DND-41 (cell line): Measurements from ENCODE around the gene ZNF213.

Source experiments
- ATAC-seq: fragments of 200-7000 bp; cut with Tn5 transposase; 3 replicates; pipeline ENCODE4 v1.9.1; 2021; ENCODE audit warnings: low read depth; ENCODE audit not compliant: insufficient read depth
- DNase-seq: peaks from one replicate; pipeline ENCODE4 v3.0.0-alpha.2; 2020
- H2AFZ ChIP-seq: 2 replicates; pipeline ENCODE4 v1.6.0; 2012; ENCODE audit warnings: low read depth, low read length
- H3K27ac ChIP-seq: 2 replicates; pipeline ENCODE4 v1.5.1; 2012; ENCODE audit warnings: low read length, inconsistent platforms
- H3K27me3 ChIP-seq: fragments of 200-600 bp; sonication (generic); 2 replicates; pipeline ENCODE4 v1.6.0; 2012; ENCODE audit warnings: low read length, mild to moderate bottlenecking, inconsistent platforms; ENCODE audit not compliant: insufficient read depth, poor library complexity
- H3K36me3 ChIP-seq: 2 replicates; pipeline ENCODE4 v1.5.1; 2012; ENCODE audit warnings: low read length, inconsistent platforms; ENCODE audit not compliant: insufficient read depth
- H3K4me1 ChIP-seq: 2 replicates; pipeline ENCODE4 v1.5.1; 2012; ENCODE audit warnings: mild to moderate bottlenecking, low read length; ENCODE audit not compliant: insufficient read depth
- H3K4me2 ChIP-seq: 2 replicates; pipeline ENCODE4 v1.6.0; 2012; ENCODE audit warnings: mild to moderate bottlenecking, moderate library complexity, low read length, inconsistent platforms; ENCODE audit not compliant: insufficient read depth
- H3K4me3 ChIP-seq, 2 experiments: fragments of 200-600 bp in 1 of 2; shearing (Covaris generic) in 1 of 2; 2 replicates each; pipeline ENCODE4 v1.5.1; 2012 to 2016; ENCODE audit warnings: inconsistent platforms in 2 of 2, low read length in 2 of 2, mild to moderate bottlenecking in 2 of 2, low read depth in 1 of 2, moderate library complexity in 1 of 2
- H3K79me2 ChIP-seq: 2 replicates; pipeline ENCODE4 v1.6.0; 2012; ENCODE audit warnings: low read length, inconsistent platforms; ENCODE audit not compliant: insufficient read depth
- H3K9ac ChIP-seq: 2 replicates; pipeline ENCODE4 v1.6.0; 2012; ENCODE audit warnings: low read depth, mild to moderate bottlenecking, inconsistent platforms, low read length, moderate library complexity
- H3K9me3 ChIP-seq: 2 replicates; pipeline ENCODE4 v1.5.1; 2012; ENCODE audit warnings: low read length, moderate library complexity, mild to moderate bottlenecking, inconsistent platforms; ENCODE audit not compliant: insufficient read depth, severe bottlenecking
- H4K20me1 ChIP-seq: 2 replicates; pipeline ENCODE4 v1.6.0; 2012; ENCODE audit warnings: low read length; ENCODE audit not compliant: insufficient read depth
- EZH2 ChIP-seq: IDR thresholded peaks from 3 replicates; pipeline ENCODE4 v1.6.1; 2012; ENCODE audit warnings: borderline replicate concordance, low read depth, mild to moderate bottlenecking, moderate library complexity, low read length, inconsistent platforms; ENCODE audit not compliant: severe bottlenecking
- TF ChIP-seq, protein P1 (sequence below): IDR thresholded peaks from 2 replicates; pipeline ENCODE4 v1.5.1; 2012; ENCODE audit warnings: borderline replicate concordance, low read length, moderate library complexity, mild to moderate bottlenecking; ENCODE audit not compliant: poor library complexity, severe bottlenecking; ENCODE audit errors: extremely low read depth

The ZNF213 gene

GRCh38 chr16:3170440-3171180 is 35.8 kb downstream of the ZNF213 start:
- Histone ChIP-seq H3K27me3 (no peaks in the 10 kb centered on the region), H3K36me3 (no peaks in the 10 kb centered on the region), H3K9ac (no peak overlapping the region), H3K4me2 (no peak overlapping the region), H3K9me3 (no peaks in the 10 kb centered on the region), H3K79me2 (no peaks in the 10 kb centered on the region), H3K27ac (no peak overlapping the region), H3K4me3 (no peak overlapping the region), H2AFZ (no peak overlapping the region), H3K4me1 (peaks cover 16% of the 10 kb centered on the region), H4K20me1 (no peaks in the 10 kb centered on the region)
- no peak for TF ChIP-seq EZH2
- TF ChIP-seq, protein P1, sequence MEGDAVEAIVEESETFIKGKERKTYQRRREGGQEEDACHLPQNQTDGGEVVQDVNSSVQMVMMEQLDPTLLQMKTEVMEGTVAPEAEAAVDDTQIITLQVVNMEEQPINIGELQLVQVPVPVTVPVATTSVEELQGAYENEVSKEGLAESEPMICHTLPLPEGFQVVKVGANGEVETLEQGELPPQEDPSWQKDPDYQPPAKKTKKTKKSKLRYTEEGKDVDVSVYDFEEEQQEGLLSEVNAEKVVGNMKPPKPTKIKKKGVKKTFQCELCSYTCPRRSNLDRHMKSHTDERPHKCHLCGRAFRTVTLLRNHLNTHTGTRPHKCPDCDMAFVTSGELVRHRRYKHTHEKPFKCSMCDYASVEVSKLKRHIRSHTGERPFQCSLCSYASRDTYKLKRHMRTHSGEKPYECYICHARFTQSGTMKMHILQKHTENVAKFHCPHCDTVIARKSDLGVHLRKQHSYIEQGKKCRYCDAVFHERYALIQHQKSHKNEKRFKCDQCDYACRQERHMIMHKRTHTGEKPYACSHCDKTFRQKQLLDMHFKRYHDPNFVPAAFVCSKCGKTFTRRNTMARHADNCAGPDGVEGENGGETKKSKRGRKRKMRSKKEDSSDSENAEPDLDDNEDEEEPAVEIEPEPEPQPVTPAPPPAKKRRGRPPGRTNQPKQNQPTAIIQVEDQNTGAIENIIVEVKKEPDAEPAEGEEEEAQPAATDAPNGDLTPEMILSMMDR = no peak
- DNase-seq = no peak
- ATAC-seq = no peak

DNA sequence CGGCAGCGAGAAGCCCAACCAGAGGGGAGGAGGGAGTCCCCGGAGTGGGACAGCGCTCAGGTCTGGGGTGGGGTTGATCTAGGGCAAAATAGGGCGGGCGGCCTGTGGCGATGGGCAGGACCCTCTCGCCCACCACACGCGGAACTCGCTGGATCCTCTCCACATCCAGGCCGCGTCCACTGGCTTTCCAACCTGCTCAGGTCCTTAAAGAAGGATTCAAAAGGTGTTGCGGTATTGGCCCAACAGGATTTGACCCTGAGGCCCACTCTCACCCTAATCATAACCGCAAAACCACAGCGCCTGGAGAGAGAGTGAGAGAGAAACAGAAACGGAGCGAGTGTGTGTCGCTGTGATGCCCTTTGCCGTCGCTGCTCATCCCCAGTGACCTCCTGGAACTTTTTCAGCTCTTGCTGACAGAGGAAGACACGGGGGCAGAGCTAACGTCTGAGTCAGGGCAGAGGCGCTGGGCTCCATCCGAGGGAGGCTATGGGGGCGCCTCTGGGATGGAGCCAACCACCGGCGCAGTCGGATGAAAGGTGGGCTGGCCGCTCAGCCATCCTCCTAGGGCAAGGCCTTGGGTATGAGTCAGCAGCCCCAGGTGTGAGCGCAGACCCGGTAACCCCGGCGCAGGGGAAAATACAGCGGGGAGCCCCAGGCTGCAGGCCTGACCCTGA is 36.5 kb downstream of the ZNF213 start:
- Histone ChIP-seq H3K36me3 (no peaks in the 10 kb centered on the region), H3K4me2 (no peak overlapping the region), H3K9ac (no peak overlapping the region), H3K9me3 (no peaks in the 10 kb centered on the region), H4K20me1 (no peaks in the 10 kb centered on the region), H2AFZ (no peak overlapping the region), H3K4me3 (no peak overlapping the region), H3K27ac (no peak overlapping the region), H3K27me3 (no peaks in the 10 kb centered on the region), H3K4me1 (peaks cover 11% of the 10 kb centered on the region), H3K79me2 (no peaks in the 10 kb centered on the region)
- ATAC-seq = no peak
- TF ChIP-seq, protein P1 = no peak
- TF ChIP-seq EZH2 = no peak
- DNase-seq = no peak

DNA sequence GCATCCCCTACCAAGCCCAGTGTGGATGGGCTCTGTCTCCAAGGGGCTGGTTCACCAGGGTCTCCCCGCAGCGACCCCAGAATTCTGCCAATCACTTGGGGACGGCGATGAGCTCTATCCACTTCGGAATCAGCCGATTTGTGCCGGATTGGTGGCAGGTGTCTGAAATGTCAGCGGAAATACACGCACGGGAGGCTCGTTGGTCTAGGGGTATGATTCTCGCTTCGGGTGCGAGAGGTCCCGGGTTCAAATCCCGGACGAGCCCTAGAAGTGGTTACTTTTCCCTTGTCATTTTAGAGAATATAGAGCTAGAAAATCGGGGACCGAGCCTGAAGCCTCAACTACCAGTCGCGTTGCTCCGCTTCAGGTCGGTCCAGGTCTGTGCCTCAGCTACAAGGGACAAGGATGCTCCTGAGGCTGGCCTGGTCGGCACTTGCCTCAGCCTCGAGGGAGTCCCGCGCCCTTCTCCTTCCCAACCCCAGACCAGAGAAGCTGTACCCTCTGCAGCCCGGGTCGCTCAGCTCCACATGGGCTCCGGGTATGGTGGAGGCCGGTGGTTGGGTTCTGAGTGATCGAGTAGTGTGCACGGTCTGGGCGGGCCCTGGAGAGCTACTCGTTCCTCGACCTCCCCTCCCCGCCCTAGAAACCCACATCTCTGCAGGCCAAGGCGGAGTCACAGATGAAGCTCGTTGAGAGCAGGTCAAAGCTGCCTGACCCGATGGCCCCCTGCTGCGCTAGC is 37.2 kb downstream of the ZNF213 start:
- H3K4me1 ChIP-seq = peaks cover 11% of the 10 kb centered on the region
- ATAC-seq (no peak), DNase-seq (no peak)
- no peak overlapping the region for H3K4me3 ChIP-seq
- no peak overlapping the region for H3K27ac ChIP-seq
- H4K20me1 ChIP-seq = no peaks in the 10 kb centered on the region
- no peaks in the 10 kb centered on the region for H3K36me3 ChIP-seq
- H3K27me3 ChIP-seq = no peaks in the 10 kb centered on the region
- H3K79me2 ChIP-seq = no peaks in the 10 kb centered on the region
- H3K9ac ChIP-seq = no peak overlapping the region
- H3K4me2 ChIP-seq = no peak overlapping the region
- TF ChIP-seq, protein P1 = no peak
- no peaks in the 10 kb centered on the region for H3K9me3 ChIP-seq
- H2AFZ ChIP-seq = no peak overlapping the region
